GM12801 (cell line): Measurements from ENCODE around the gene PPP2R2B.

Source experiments
- CTCF ChIP-seq: IDR thresholded peaks from one replicate; pipeline ENCODE4 v1.5.1; 2011; ENCODE audit warnings: control low read depth; ENCODE audit not compliant: insufficient read length; ENCODE audit errors: extremely low read depth

PPP2R2B gene

GRCh38 chr5:146633323-146633764, 245.2 kb downstream of the PPP2R2B start:
- TF ChIP-seq CTCF, result no peak

- no peak for TF ChIP-seq CTCF
Observed at GRCh38 chr5:146632620-146633322, 245.8 kb downstream of the PPP2R2B start.

- TF ChIP-seq CTCF, result no peak
Observed at GRCh38 chr5:146630472-146630871, 248.1 kb downstream of the PPP2R2B start.

GRCh38 chr5:146628950-146629349, 249.6 kb downstream of the PPP2R2B start:
- TF ChIP-seq CTCF, result no peak

- TF ChIP-seq CTCF, result no peak
Observed at GRCh38 chr5:146626936-146627335, 251.6 kb downstream of the PPP2R2B start.

GRCh38 chr5:146624179-146624578, 254.4 kb downstream of the PPP2R2B start:
- TF ChIP-seq CTCF, result no peak

- no peak for TF ChIP-seq CTCF
Observed at GRCh38 chr5:146623666-146624065, 254.9 kb downstream of the PPP2R2B start.

GRCh38 chr5:146623009-146623408, 255.5 kb downstream of the PPP2R2B start:
- TF ChIP-seq CTCF, result no peak
